Pancreas (tissue), 10 donors: ENCODE data around the gene GPR61. TPM values are rescaled to one million over a fixed set of nuclear protein-coding genes. Genes with fewer than 3 reads are reported as not detected.
A peak's percentile ranks its signal among the peaks of the same experiment; 100 is the strongest.

Experiments used
- ATAC-seq, 4 donors: fragments of 200-7000 bp; cut with Tn5 transposase; one replicate each; pipeline versions ENCODE4 v1.8.0 to v1.9.1; 2020; ENCODE audit warnings: mild to moderate bottlenecking in 4 of 4, moderate library complexity in 4 of 4
- DNase-seq, 6 donors: peaks; one replicate each; pipeline ENCODE4 v3.0.0-alpha.2; 2020
- FAIRE-seq: peaks from 2 replicates; lab custom pipeline; 2012; peaks lifted over from hg19 to GRCh38; lab: Jason Lieb, UNC
- H3K27ac ChIP-seq, 4 donors: fragments of 200-600 bp; sonication (generic); 1 replicate in 3 of 4; 2 replicates in 1 of 4; pipeline versions ENCODE4 v1.5.0 to v1.8.0; 2020
- H3K27me3 ChIP-seq, 4 donors: fragments of 200-600 bp; one replicate each; pipeline ENCODE4 v1.8.0; 2021
- H3K36me3 ChIP-seq, 3 donors: fragments of 200-600 bp; sonication (generic) in 1 of 3; one replicate each; pipeline versions ENCODE4 v1.5.0 to v1.8.0; 2020 to 2021
- H3K4me1 ChIP-seq, 3 donors: fragments of 200-600 bp; one replicate each; pipeline ENCODE4 v1.8.0; 2021
- H3K4me3 ChIP-seq, 4 donors: fragments of 200-600 bp; sonication (generic) in 2 of 4; one replicate each; pipeline versions ENCODE4 v1.5.0 to v1.8.0; 2020 to 2021
- H3K9me3 ChIP-seq, 4 donors: fragments of 200-600 bp; one replicate each; pipeline ENCODE4 v1.8.0; 2021
- CTCF ChIP-seq, 4 donors: fragments of 200-600 bp; sonication (generic) in 3 of 4; IDR thresholded peaks; one replicate each; pipeline versions ENCODE4 v1.5.0 to v1.8.0; 2021; ENCODE audit warnings: antibody characterized with exemption in 4 of 4
- WGBS, 2 donors: extraction: QIAGEN DNeasy Blood & Tissue Kit; methylation state at CpG; one replicate each; pipeline ENCODE4 v1.1.7; 2013; 5-methylcytosine and 5-hydroxymethylcytosine counted together
- intact Hi-C, 3 donors: fragments of 100-400 bp; cut with DNase I; formaldehyde crosslinking; loops; one replicate each; pipeline versions ENCODE4 v1.11.1 to v1.14.2; 2022
- polyA plus RNA-seq, 2 donors: library from polyadenylated mRNA; stranded (reverse); fragments of 200-250 nt; gene quantifications; one replicate each; pipeline ENCODE4 v1.2.3, GENCODE V29; 2013
- total RNA-seq, 6 donors: library from RNA; stranded (reverse); fragmentation: NEBNext Ultra II Directional in 4 of 6; extraction: Animal tissue kit (Norgen Biotek cat#: 25700) in 4 of 6; gene quantifications; one replicate each; pipeline versions ENCODE4 v1.2.1 to v1.2.4, GENCODE V29; 2021 to 2023
- donor health status: healthy with polysubstance abuse.
- donor health status: DM: no; HTN: no; CAD: no; lungs with moderate emphysema.
- donor health status: DM: no; HTN: no; CAD: no.
- donor health status: control.
- donor health status: control.
- donor health status: Bipolar disorder and iron deficiency.
- donor health status: DM: yes; HTN: yes; CAD: no.
- donor health status: DM: no; HTN: no; CAD: no.
- donor health status: DM: no; HTN: no; CAD: no.
- donor health status: DM: yes; HTN: yes; CAD: no.

GPR61 gene
- total and polyA plus RNA-seq, 8 donors, result 0.09 to 0.19 TPM; not detected in 6

- ATAC-seq (no peak), FAIRE-seq (no peak), DNase-seq (no peak)
- peak overlapping the region in 2 of 4 donors; percentile 81 to 85 for H3K4me3 ChIP-seq
- intact Hi-C loops, result no loop called here
- WGBS, 2 donors, result 82 to 84% methylated on average over 25 of the region's 25 CpGs
- H3K27ac ChIP-seq, result no peak overlapping the region
- no peak for TF ChIP-seq CTCF (IDR thresholded peaks at IDR 0.05)
- no peaks in the 10 kb centered on the region for H3K27me3 ChIP-seq
- no peaks in the 10 kb centered on the region for H3K9me3 ChIP-seq
- no peaks in the 10 kb centered on the region for H3K36me3 ChIP-seq
- peaks cover 0 to 3% (median 0%) of the 10 kb centered on the region in 3 donors for H3K4me1 ChIP-seq
These were observed 31.4 kb upstream of the GPR61 start for GRCh38 chr1:109508001-109508872.

- Histone ChIP-seq H3K9me3 (no peaks in the 10 kb centered on the region), H3K36me3 (no peaks in the 10 kb centered on the region), H3K27me3 (no peaks in the 10 kb centered on the region), H3K4me1 (peaks cover 0 to 3% (median 0%) of the 10 kb centered on the region in 3 donors), H3K27ac (no peak overlapping the region), H3K4me3 (peak overlapping the region; percentile 63 to 85 (median 82))
- intact Hi-C loops, result no loop called here
- WGBS, 2 donors, result 41% methylated on average over 7 of the region's 7 CpGs
- DNase-seq (no peak), FAIRE-seq (no peak), ATAC-seq (no peak)
- no peak for TF ChIP-seq CTCF (IDR thresholded peaks at IDR 0.05)
These were observed 30.8 kb upstream of the GPR61 start for GRCh38 chr1:109508873-109509175.

GRCh38 chr1:109509176-109510134 is 30.2 kb upstream of the GPR61 start, which contains the start of gene AMIGO1:
Gene AMIGO1 (minus strand): TSS chr1:109509727. CDS start chr1:109508912, 815 bp downstream.
- Histone ChIP-seq H3K27me3 (no peaks in the 10 kb centered on the region), H3K4me3 (peak within 1 kb of the TSS; percentile 63 to 85 (median 82)), H3K27ac (peak within 1 kb of the TSS in 1 of 4 donors; percentile 17), H3K36me3 (no peaks in the 10 kb centered on the region), H3K9me3 (no peaks in the 10 kb centered on the region), H3K4me1 (peaks cover 0 to 3% (median 0%) of the 10 kb centered on the region in 3 donors)
- no peak for FAIRE-seq
- TF ChIP-seq CTCF (IDR thresholded peaks at IDR 0.05), result no peak
- DNase-seq, result peak; percentile 44 to 81 (median 56)
- peak; percentile 90 to 95 (median 94) for ATAC-seq
- intact Hi-C loops, result no loop called here
- 0 to 1% methylated on average over 63 to 100 of the region's 100 CpGs for WGBS, 2 donors

GRCh38 chr1:109513110-109513710 is 26.5 kb upstream of the GPR61 start:
- ATAC-seq (no peak), FAIRE-seq (no peak), DNase-seq (no peak)
- H3K27me3 ChIP-seq, result no peaks in the 10 kb centered on the region
- no peaks in the 10 kb centered on the region for H3K36me3 ChIP-seq
- no peak overlapping the region for H3K27ac ChIP-seq
- peaks cover 0 to 3% (median 0%) of the 10 kb centered on the region in 3 donors for H3K4me1 ChIP-seq
- intact Hi-C loops, result no loop called here
- TF ChIP-seq CTCF (IDR thresholded peaks at IDR 0.05), result no peak
- WGBS, 2 donors, result 79 to 80% methylated on average over 2 of the region's 2 CpGs
- no peak overlapping the region for H3K4me3 ChIP-seq
- H3K9me3 ChIP-seq, result no peaks in the 10 kb centered on the region
